HEK293 (cell line): ENCODE results near the gene GPX4.

Experiments
- CTCF ChIA-PET: fragments of 350-600 bp; formaldehyde crosslinking; extraction: SDS; loops from one replicate; lab custom pipeline; 2021; ENCODE audit warnings: antibody characterized with exemption; lab: Yijun Ruan, JAX
- POLR2A ChIA-PET: fragments of 300-600 bp; formaldehyde crosslinking; extraction: SDS; loops from one replicate; lab custom pipeline; 2020; ENCODE audit warnings: antibody characterized with exemption, inconsistent platforms; lab: Yijun Ruan, JAX
- H3K27ac ChIP-seq: fragments of 200-500 bp; sonication (Bioruptor generic); 2 replicates; pipeline ENCODE4 v1.5.1; 2014; ENCODE audit warnings: low read depth, low read length, control low read depth, inconsistent platforms; ENCODE audit errors: extremely low read depth
- H3K36me3 ChIP-seq, 2 experiments: fragments of 200-500 bp in 1 of 2; sonication (Bioruptor generic) in 1 of 2; 1 replicate in 1 of 2; 2 replicates in 1 of 2; pipeline ENCODE4 v1.5.1; 2014 to 2017; ENCODE audit warnings: inconsistent platforms in 2 of 2, low read length in 2 of 2; ENCODE audit not compliant: control insufficient read depth in 2 of 2, insufficient read depth in 1 of 2
- H3K4me1 ChIP-seq: fragments of 200-500 bp; sonication (Bioruptor generic); 2 replicates; pipeline ENCODE4 v1.5.1; 2014; ENCODE audit warnings: mild to moderate bottlenecking, low read length, inconsistent platforms; ENCODE audit not compliant: control insufficient read depth, insufficient read depth
- H3K4me3 ChIP-seq: 2 replicates; pipeline ENCODE4 v1.5.1; 2011; ENCODE audit warnings: low read depth, mild to moderate bottlenecking, control low read depth, low read length, moderate library complexity
- H3K9me3 ChIP-seq: fragments of 200-500 bp; sonication (Bioruptor generic); 2 replicates; pipeline ENCODE4 v1.5.1; 2014; ENCODE audit warnings: low read depth, low read length, inconsistent platforms; ENCODE audit not compliant: control insufficient read depth, insufficient read depth
- BCL11A ChIP-seq: fragments of 450-650 bp; formaldehyde crosslinking; IDR thresholded peaks from 2 replicates; pipeline ENCODE4 v1.5.1; 2016; ENCODE audit warnings: low read depth, missing biosample characterization, missing genetic modification characterization
- GLIS2 ChIP-seq: fragments of 450-650 bp; formaldehyde crosslinking; IDR thresholded peaks from 2 replicates; pipeline ENCODE4 v1.5.1; 2016; ENCODE audit warnings: missing biosample characterization, missing genetic modification characterization
- IKZF3 ChIP-seq: fragments of 450-650 bp; IDR thresholded peaks from 2 replicates; pipeline ENCODE4 v1.5.0; 2018; ENCODE audit warnings: missing biosample characterization, mild to moderate bottlenecking, missing genetic modification characterization, moderate library complexity
- OVOL3 ChIP-seq: fragments of 450-650 bp; formaldehyde crosslinking; IDR thresholded peaks from 2 replicates; pipeline ENCODE4 v1.5.1; 2016; ENCODE audit warnings: missing biosample characterization, missing genetic modification characterization
- SP2 ChIP-seq: fragments of 450-650 bp; formaldehyde crosslinking; IDR thresholded peaks from 2 replicates; pipeline ENCODE4 v1.5.1; 2016; ENCODE audit warnings: missing biosample characterization, missing genetic modification characterization
- ZBTB8A ChIP-seq: fragments of 450-650 bp; formaldehyde crosslinking; IDR thresholded peaks from 2 replicates; pipeline ENCODE4 v1.5.1; 2016; ENCODE audit warnings: missing biosample characterization, missing genetic modification characterization
- ZIC2 ChIP-seq: fragments of 450-650 bp; formaldehyde crosslinking; IDR thresholded peaks from 2 replicates; pipeline ENCODE4 v1.5.1; 2016; ENCODE audit warnings: missing biosample characterization, missing genetic modification characterization
- ZNF10 ChIP-seq: fragments of 450-650 bp; formaldehyde crosslinking; IDR thresholded peaks from 2 replicates; pipeline ENCODE4 v1.5.1; 2017; ENCODE audit warnings: missing biosample characterization, missing genetic modification characterization
- ZNF133 ChIP-seq: fragments of 450-650 bp; formaldehyde crosslinking; IDR thresholded peaks from 2 replicates; pipeline ENCODE4 v1.5.1; 2016; ENCODE audit warnings: missing biosample characterization, missing genetic modification characterization
- ZNF16 ChIP-seq: fragments of 450-650 bp; formaldehyde crosslinking; IDR thresholded peaks from 2 replicates; pipeline ENCODE4 v1.5.1; 2016; ENCODE audit warnings: low read depth, missing biosample characterization, missing genetic modification characterization
- ZNF341 ChIP-seq: fragments of 450-650 bp; formaldehyde crosslinking; IDR thresholded peaks from 2 replicates; pipeline ENCODE4; 2016; ENCODE audit warnings: low read depth, missing biosample characterization, missing genetic modification characterization
- ZNF366 ChIP-seq: fragments of 450-650 bp; formaldehyde crosslinking; conservative IDR thresholded peaks from 2 replicates; pipeline ENCODE4 v1.5.1; 2016; ENCODE audit warnings: missing biosample characterization, missing genetic modification characterization
- ZNF394 ChIP-seq: fragments of 450-650 bp; formaldehyde crosslinking; IDR thresholded peaks from 2 replicates; pipeline ENCODE4 v1.5.1; 2016; ENCODE audit warnings: missing biosample characterization, missing genetic modification characterization, mild to moderate bottlenecking, moderate library complexity, borderline replicate concordance
- ZNF600 ChIP-seq: fragments of 450-650 bp; formaldehyde crosslinking; IDR thresholded peaks from 2 replicates; pipeline ENCODE4 v1.5.1; 2016; ENCODE audit warnings: missing biosample characterization, missing genetic modification characterization
- ZNF621 ChIP-seq: fragments of 450-650 bp; formaldehyde crosslinking; IDR thresholded peaks from 2 replicates; pipeline ENCODE4 v1.5.1; 2017; ENCODE audit warnings: missing biosample characterization, missing genetic modification characterization
- ZNF701 ChIP-seq: fragments of 450-650 bp; formaldehyde crosslinking; IDR thresholded peaks from 2 replicates; pipeline ENCODE4 v1.5.1; 2016; ENCODE audit warnings: missing biosample characterization, missing genetic modification characterization
- ZNF76 ChIP-seq: fragments of 450-650 bp; formaldehyde crosslinking; IDR thresholded peaks from 2 replicates; pipeline ENCODE4; 2016; ENCODE audit warnings: low read depth, missing biosample characterization, missing genetic modification characterization, borderline replicate concordance
- ZNF792 ChIP-seq: fragments of 450-650 bp; formaldehyde crosslinking; IDR thresholded peaks from 2 replicates; pipeline ENCODE4 v1.5.1; 2016; ENCODE audit warnings: missing biosample characterization, missing genetic modification characterization

GPX4 gene

GRCh38 chr19:1149259-1150045 lies 45.7 kb downstream of the GPX4 start (continued):
- TF ChIP-seq ZNF600 (tag by site-specific recombination) (0 out of 2 replicates have a peak, but pooled peaks have one; percentile 23), ZNF10 (tag by site-specific recombination) (no peak), ZNF366 (no peak), ZNF76 (no peak), ZBTB8A (tag by site-specific recombination) (0 out of 2 replicates have a peak, but pooled peaks have one; percentile 19), OVOL3 (tag by site-specific recombination) (no peak)

GRCh38 chr19:1150333-1151036 lies 46.7 kb downstream of the GPX4 start:
- POLR2A ChIA-PET: no interaction called here
- no peak for TF ChIP-seq ZNF701 (tag by site-specific recombination)
- 0 out of 2 replicates have a peak, but pooled peaks have one; percentile 14 for TF ChIP-seq GLIS2 (tag by site-specific recombination)
- Histone ChIP-seq H3K4me3 (no peak overlapping the region), H3K9me3 (no peaks in the 10 kb centered on the region), H3K36me3 (peaks cover 0 to 19% of the 10 kb centered on the region in 2 experiments; a peak in 2 of 3 replicates), H3K27ac (no peak overlapping the region), H3K4me1 (no peaks in the 10 kb centered on the region)
- CTCF ChIA-PET: no interaction called here

GRCh38 chr19:1151037-1151724 lies 47.4 kb downstream of the GPX4 start:
- H3K9me3 ChIP-seq: no peaks in the 10 kb centered on the region
- no peak overlapping the region for H3K27ac ChIP-seq
- POLR2A ChIA-PET: no interaction called here
- CTCF ChIA-PET: no interaction called here
- TF ChIP-seq SP2 (tag by site-specific recombination) (peak; percentile 32; the same call in 1 of the 2 replicates), ZIC2 (no peak), ZNF16 (tag by site-specific recombination) (no peak), ZNF394 (no peak), ZNF621 (tag by site-specific recombination) (peak; percentile 91), ZNF133 (tag by site-specific recombination) (no peak), ZNF792 (no peak)
- no peaks in the 10 kb centered on the region for H3K4me1 ChIP-seq
- H3K4me3 ChIP-seq: no peak overlapping the region
- H3K36me3 ChIP-seq: peaks cover 0 to 19% of the 10 kb centered on the region in 2 experiments; a peak in 2 of 3 replicates

GRCh38 chr19:1151917-1152587 lies 48.3 kb downstream of the GPX4 start:
- ChIA-PET CTCF (no interaction called here), POLR2A (no interaction called here)
- no peaks in the 10 kb centered on the region for H3K4me1 ChIP-seq
- H3K9me3 ChIP-seq: no peaks in the 10 kb centered on the region
- H3K36me3 ChIP-seq: peaks cover 0 to 17% of the 10 kb centered on the region in 2 experiments; a peak in 2 of 3 replicates
- H3K4me3 ChIP-seq: no peak overlapping the region
- no peak overlapping the region for H3K27ac ChIP-seq
- TF ChIP-seq ZNF341 (0 out of 2 replicates have a peak, but pooled peaks have one; percentile 14), IKZF3 (tag by site-specific recombination) (0 out of 2 replicates have a peak, but pooled peaks have one; percentile 20), ZNF600 (tag by site-specific recombination) (0 out of 2 replicates have a peak, but pooled peaks have one; percentile 45), BCL11A (tag by site-specific recombination) (no peak)
